ENCODE data around the gene CACNA2D3.

DNA sequence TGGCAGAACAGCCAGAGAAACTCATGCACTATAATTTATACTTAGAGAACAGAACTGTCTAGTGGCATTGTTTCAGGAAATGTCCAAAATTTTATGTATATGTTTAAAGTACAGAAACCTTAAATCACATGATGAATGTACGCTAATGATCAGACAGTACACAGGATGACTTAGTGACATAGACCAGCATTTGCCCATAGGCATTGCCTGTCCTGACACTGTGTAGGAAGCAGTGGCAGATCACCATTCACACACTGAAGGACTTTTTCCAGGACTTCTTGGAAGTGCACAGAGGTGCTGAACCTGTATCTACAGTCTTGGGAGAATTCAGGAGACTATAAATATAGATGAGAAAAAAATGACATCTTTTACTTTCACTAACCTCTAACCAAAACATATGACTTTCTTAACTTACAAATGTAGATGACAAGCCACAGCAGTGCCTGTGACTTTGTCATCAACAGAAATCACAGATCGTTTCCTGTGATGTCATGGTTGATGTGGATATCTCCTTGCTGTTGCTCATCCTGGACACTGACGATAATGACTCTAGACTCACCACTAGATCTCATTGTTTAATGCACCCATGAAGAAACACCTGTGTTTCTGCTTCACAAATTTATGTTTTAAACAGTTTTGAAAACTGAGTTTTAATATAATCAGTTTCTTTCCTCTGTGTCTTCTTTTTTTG is 183.2 kb downstream of the CACNA2D3 start:
- no peak for TF ChIP-seq FOXM1 (IDR thresholded peaks at IDR 0.05; ENCODE audit: borderline replicate concordance)
- no peak for TF ChIP-seq SUZ12 (IDR thresholded peaks at IDR 0.05)
- no peak for TF ChIP-seq LEF1 (IDR thresholded peaks at IDR 0.05; ENCODE audit: borderline replicate concordance)
- TF ChIP-seq FOXK2 (IDR thresholded peaks at IDR 0.05) = no peak
- TF ChIP-seq SP1 (IDR thresholded peaks at IDR 0.05) = no peak

Data from HEK293T (cell line).